Mesothelial cell of epicardium (in vitro differentiated cells): ENCODE measurements around the gene SOX30. TPM values are rescaled to one million over a fixed set of nuclear protein-coding genes. Genes with fewer than 3 reads are reported as not detected.

ENCODE experiments used
- DNase-seq, 2 experiments: peaks; one replicate each; pipeline ENCODE4 v3.0.0; 2021; ENCODE audit warnings: low spot score in 2 of 2; ENCODE audit not compliant: unreplicated experiment in 2 of 2
- H3K27ac Mint-ChIP-seq: 2 replicates; pipeline ENCODE4 v1.8.0; 2021; ENCODE audit warnings: mixed read lengths
- H3K27me3 Mint-ChIP-seq: 2 replicates; pipeline ENCODE4 v1.8.0; 2021; ENCODE audit warnings: low read depth, mixed read lengths
- H3K36me3 Mint-ChIP-seq: 2 replicates; pipeline ENCODE4 v1.8.0; 2021; ENCODE audit warnings: mixed read lengths
- H3K4me1 Mint-ChIP-seq: 2 replicates; pipeline ENCODE4 v1.8.0; 2021; ENCODE audit warnings: mixed read lengths
- H3K4me3 Mint-ChIP-seq: 2 replicates; pipeline ENCODE4 v1.8.0; 2021; ENCODE audit warnings: mild to moderate bottlenecking, moderate library complexity, mixed read lengths
- H3K9me3 Mint-ChIP-seq: 2 replicates; pipeline ENCODE4 v1.8.0; 2021; ENCODE audit warnings: mixed read lengths
- CTCF ChIP-seq: fragments of 200-600 bp; sonication (generic); IDR thresholded peaks from one replicate; pipeline ENCODE4 v1.5.0; 2021; ENCODE audit warnings: antibody characterized with exemption; ENCODE audit not compliant: unreplicated experiment
- total RNA-seq: library from RNA; stranded (reverse); gene quantifications from 3 replicates; pipeline ENCODE4 v1.2.1, GENCODE V29; 2021

SOX30 gene
- total RNA-seq, 1 donor from 2014 or later, result not detected

DNA sequence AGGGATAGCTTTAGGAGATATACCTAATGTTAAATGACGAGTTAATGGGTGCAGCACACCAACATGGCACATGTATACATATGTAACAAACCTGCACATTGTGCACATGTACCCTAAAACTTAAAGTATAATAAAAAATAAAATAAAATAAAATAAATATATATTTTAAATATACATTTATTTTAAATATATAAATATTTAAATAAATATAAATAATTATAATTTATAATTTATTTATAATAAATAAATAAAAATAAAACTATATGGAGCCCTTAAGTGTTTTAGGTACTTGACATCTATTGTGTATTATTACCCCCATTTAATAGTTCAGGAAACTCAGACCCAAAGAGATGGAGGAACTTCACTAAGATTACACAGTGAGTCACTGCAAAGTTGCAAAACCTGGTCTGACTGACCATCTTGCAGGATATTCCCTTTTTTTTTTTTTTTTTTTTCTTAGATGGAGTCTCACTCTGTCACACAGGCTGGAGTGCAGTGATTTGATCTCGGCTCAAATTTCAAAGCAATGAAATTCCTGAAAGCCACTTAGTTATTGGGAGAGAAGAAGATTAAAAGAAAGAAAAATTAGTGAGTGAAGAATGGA, 13.3 kb upstream of the SOX30 start:
- no peak for TF ChIP-seq CTCF
- Mint-ChIP-seq H3K4me1 (peaks cover 8% of the 10 kb centered on the region), H3K27ac (no peak overlapping the region), H3K36me3 (no peaks in the 10 kb centered on the region), H3K9me3 (peaks cover 12% of the 10 kb centered on the region), H3K4me3 (no peak overlapping the region), H3K27me3 (peaks cover 10% of the 10 kb centered on the region)
- DNase-seq, result no peak

- no peak overlapping the region for H3K27ac Mint-ChIP-seq
- H3K4me3 Mint-ChIP-seq, result no peak overlapping the region
- DNase-seq, result no peak
- peaks cover 51% of the 10 kb centered on the region for H3K9me3 Mint-ChIP-seq
- H3K36me3 Mint-ChIP-seq, result no peaks in the 10 kb centered on the region
- H3K27me3 Mint-ChIP-seq, result no peaks in the 10 kb centered on the region
- no peak for TF ChIP-seq CTCF
- H3K4me1 Mint-ChIP-seq, result no peaks in the 10 kb centered on the region
Observed at GRCh38 chr5:157659868-157660660, 7.8 kb upstream of the SOX30 start.

DNA sequence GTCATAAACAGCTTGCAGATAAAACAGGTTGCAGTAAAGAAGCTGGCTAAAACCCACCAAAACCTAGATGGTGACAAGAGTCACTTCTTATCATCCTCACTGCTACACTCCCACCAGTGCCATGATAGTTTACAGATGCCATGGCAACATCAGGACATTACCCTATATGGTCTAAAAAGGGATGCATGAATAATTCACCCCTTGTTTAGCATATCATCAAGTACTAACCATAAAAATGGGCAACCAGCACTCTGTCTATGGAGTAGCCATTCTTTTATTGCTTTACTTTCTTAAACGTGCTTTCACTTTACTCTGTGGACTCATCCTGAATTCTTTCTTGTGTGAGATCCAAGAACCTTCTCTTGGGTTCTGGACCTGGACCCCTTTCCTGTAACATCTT, 6.7 kb upstream of the SOX30 start:
- no peak for DNase-seq
- no peak for TF ChIP-seq CTCF
- Mint-ChIP-seq H3K36me3 (no peaks in the 10 kb centered on the region), H3K4me1 (no peaks in the 10 kb centered on the region), H3K27me3 (no peaks in the 10 kb centered on the region), H3K9me3 (peaks cover 51% of the 10 kb centered on the region), H3K4me3 (no peak overlapping the region), H3K27ac (no peak overlapping the region)

DNA sequence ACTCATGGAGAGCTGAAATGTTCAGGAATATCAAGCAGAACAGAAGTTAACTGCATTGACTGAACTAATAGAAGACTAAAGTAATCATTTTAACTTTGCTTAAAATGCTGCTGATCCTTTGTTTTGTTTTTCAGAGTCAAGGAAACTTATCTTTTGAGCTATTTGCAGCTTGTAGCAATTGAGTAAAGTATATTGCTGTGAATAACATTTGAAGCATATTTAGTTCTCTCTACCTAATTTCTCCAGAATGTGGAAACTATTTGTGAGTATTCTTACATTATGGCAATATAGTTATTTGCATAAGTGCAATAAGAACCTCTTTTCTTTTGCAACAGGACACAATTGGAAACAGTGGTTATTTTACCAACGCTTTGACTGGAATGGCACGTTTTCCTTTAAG, 5.3 kb upstream of the SOX30 start:
- H3K4me3 Mint-ChIP-seq, result no peak overlapping the region
- no peaks in the 10 kb centered on the region for H3K27me3 Mint-ChIP-seq
- TF ChIP-seq CTCF, result no peak
- H3K9me3 Mint-ChIP-seq, result peaks cover 60% of the 10 kb centered on the region
- H3K27ac Mint-ChIP-seq, result no peak overlapping the region
- no peaks in the 10 kb centered on the region for H3K4me1 Mint-ChIP-seq
- H3K36me3 Mint-ChIP-seq, result no peaks in the 10 kb centered on the region
- no peak for DNase-seq

GRCh38 chr5:157651623-157652376, 438 bp downstream of the SOX30 start:
- H3K4me1 Mint-ChIP-seq, result no peaks in the 10 kb centered on the region
- peaks cover 2% of the 10 kb centered on the region for H3K36me3 Mint-ChIP-seq
- no peaks in the 10 kb centered on the region for H3K27me3 Mint-ChIP-seq
- H3K27ac Mint-ChIP-seq, result no peak overlapping the region
- peaks cover 36% of the 10 kb centered on the region for H3K9me3 Mint-ChIP-seq
- DNase-seq, result no peak
- no peak for TF ChIP-seq CTCF
- no peak overlapping the region for H3K4me3 Mint-ChIP-seq
